Activated T-cell treated with anti-CD3 and anti-CD28 coated beads for 48 hours (primary cell): Measurements from ENCODE around the gene MS4A4A.
A peak's percentile ranks its signal among the peaks of the same experiment; 100 is the strongest.
"Not testable (repeated sequence)": the region's sequence is repeated elsewhere in the genome, so short reads cannot be mapped to it uniquely, and the experiment has no call there.

Source experiments
- DNase-seq: peaks from one replicate; pipeline ENCODE4 v3.0.0-alpha.2; 2020; ENCODE audit warnings: low read depth

The MS4A4A gene

DNA sequence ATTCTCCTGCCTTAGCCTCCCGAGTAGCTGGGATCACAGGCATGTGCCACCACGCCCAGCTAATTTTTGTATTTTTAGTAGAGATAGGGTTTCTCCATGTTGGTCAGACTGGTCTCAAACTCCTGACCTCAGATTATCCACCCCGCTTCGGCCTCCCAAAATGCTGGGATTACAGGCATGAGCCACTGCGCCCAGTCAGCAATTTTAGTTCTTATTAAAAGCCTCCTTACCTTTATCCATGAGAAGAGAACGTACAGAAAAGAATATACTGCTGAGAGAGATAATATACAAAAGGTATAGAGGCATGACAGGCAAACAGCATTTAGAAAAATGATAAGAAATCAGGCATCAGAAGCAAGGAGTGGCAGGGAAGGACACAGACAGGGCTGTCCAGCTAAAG, 21.4 kb downstream of the MS4A4A start:
- DNase-seq: not testable (repeated sequence)

DNA sequence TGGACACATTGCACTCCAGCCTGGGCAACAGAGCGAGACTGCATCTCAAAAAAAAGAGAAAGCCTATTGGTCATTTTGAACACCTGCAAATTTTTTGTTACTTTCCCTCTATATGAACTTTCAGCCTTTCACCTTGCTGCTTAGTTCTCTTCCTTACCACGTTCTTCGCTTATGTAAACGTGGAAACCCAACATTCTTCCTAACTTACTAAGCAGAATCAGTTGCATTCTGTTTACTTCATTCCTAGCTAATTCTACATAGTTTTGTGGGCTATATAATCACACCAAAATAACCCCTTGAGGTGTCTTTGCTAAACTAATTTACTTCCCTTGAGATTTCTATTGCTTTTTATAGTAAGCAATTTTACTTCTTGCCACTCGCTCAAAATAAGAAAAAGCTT, 23.2 kb downstream of the MS4A4A start:
- no peak for DNase-seq

DNA sequence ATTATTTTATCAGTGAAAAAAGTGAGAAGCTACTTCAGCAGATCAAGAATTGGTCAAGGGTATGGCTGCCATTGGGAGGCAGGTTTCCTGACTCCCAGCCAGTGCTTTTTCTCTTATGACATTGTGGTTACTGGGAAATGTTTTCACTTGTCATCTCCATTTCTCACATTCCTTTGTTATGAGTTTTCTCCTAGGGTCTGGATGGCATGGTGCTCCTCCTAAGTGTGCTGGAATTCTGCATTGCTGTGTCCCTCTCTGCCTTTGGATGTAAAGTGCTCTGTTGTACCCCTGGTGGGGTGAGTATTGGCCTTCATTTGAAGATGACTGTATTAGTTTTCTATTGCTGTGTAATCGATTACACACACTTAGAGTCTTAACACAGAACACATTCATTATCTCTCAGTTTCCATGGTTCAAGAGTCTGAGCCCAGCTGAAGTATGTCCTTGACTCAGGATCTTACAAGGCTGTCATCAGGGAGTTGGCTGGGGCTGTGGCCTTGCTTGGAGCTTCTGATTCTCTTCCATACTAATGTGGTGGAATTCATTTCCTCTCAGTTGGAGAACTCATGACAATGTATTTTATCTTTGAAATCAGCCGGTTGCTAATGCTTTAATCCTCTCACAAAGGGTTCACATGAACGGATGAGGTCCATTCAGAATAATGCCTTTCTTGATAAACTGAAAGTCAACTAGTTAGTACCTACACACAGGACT, 25.6 kb downstream of the MS4A4A start:
- DNase-seq: no peak

DNA sequence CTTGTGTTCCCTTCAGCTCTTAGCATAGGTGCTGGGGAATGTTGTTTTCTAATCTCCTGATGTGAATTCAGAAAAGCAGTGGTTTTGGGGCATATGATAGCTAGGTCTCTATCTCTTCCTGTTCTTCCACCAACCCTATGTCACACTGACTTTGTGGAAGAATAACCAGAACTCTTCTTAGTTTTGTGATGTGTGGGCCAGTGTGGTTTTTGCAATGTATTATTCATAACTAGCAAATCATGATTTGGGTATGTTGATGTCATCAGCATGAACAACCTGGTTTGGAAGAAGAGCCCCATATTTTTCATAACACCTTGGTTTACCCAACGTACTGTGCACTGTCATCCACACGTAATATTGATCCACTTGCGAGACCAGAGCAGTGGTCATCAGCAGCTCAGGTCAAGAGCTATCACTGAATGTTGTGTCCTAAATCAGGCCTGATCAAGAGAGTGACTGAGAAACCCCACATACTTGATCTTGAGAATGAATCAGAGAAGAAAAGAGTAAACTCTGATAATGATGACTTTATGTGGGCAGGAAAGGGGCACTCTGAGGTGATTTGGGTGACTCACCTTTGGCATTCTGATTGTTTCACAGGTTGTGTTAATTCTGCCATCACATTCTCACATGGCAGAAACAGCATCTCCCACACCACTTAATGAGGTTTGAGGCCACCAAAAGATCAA, 27.2 kb downstream of the MS4A4A start:
- DNase-seq: peak; percentile 15

DNA sequence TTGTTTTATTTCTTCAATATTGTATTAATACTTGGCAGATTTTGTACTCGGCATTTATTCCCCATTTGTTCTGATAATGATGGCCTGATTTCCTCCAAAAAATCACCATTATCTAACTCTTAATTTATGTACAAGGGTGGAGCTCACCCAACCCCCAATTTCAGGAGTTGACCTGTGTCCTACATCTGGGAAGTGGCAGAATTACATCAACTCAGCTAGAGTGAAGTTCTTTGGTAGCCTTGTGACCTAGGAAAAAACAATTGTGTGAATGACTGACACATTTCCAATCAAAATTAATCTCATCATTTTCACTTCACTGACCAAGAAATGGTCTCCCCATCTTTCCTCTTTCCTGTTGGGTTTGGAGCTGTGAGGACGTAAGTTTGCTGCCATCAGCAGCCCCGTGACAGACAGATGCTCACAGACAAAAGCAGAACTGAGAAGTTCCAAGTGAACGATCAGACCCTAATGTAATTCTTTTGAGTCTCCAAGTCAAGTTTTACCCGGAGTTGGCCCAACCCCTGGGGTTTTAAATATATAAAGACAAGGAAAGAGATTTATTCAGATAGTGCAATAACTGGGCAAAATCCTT, 30.0 kb downstream of the MS4A4A start:
- DNase-seq: no peak

DNA sequence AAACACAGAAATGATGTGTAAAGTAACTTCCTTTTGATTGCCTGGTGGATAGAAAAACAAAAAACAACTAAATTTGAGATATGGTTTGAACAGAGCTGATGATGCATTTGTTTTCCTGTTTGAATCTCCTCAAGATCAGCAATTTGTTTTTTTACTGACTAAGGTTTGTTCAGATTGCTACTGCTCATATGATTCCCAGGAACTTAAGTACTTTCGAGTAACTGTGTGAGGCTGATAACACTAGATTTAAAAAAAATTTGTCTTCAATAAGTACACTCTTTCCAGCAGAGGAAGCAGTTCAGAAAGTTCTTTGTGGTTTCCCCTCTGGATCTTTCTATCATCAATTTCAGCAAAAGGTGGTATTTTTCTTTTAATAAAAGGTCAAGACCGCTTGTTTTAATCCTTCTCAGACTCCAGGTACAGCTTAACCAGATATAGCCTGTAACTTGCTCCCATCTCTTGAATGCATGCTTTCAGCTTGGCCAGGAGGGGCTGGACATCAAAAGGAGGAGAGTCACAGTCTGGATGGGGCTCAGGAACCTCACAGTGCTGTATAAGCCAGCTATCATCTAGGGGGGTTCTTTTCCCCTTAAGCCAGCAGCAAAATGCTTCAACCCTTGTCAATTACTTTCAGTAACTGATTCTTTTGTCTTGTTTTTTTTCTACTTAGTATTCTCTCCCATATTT, 34.3 kb downstream of the MS4A4A start:
- no peak for DNase-seq

DNA sequence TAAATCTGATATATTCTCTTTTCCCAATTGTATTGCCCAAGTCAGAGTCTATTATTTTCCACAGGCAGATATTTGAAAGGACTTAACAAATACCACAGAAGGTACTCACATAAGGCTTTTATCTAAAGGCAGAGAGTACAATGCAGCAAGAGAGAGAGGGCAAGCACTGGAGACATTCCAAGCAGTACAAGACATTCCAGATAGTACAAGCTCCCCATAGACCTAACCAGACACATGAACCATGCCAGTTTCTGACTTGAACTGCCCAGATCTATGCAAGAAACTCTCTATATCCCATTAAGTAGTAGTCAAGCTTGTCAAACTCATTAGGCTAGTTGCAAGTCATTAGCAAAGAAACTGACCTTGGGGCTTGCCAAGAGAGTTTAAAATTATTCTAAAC, 35.4 kb downstream of the MS4A4A start:
- DNase-seq: no peak

DNA sequence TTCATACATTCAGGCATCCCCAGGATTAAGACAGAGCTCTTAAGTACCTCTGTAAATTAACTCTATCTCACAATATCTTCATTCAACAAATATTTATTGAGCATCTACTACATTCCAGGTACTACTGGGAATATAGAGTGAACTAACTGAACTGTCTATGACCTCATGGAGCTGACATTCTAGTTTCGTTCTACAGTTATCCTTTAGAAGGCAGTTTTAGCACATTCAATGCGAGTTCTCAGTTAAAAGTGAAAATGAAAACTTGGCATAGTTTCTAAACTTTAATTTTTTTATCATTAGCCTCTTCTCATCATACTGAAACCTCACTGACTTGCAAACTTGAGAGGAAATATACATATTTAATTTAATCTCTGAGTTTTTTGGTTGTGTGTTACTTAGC, 35.9 kb downstream of the MS4A4A start:
- DNase-seq: no peak

DNA sequence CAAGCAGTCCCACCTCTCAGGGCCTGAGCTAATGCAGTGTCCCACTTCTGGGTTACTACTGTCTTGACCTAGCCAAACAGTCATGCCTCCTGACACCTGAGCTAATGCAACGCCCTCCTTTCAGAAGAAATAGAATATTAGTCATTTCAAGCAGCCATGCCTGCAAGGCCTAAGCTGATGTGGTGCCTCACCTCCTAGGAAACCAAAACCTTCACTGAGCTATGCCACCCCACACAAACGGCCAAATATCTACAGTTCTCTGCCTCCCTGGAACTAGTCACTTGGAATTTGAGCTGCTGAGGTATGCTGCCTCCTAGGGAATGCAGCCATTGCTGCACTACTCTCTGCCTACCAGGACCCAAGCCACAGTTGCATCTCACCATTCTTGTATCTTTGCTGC, 38.3 kb downstream of the MS4A4A start:
- no peak for DNase-seq

DNA sequence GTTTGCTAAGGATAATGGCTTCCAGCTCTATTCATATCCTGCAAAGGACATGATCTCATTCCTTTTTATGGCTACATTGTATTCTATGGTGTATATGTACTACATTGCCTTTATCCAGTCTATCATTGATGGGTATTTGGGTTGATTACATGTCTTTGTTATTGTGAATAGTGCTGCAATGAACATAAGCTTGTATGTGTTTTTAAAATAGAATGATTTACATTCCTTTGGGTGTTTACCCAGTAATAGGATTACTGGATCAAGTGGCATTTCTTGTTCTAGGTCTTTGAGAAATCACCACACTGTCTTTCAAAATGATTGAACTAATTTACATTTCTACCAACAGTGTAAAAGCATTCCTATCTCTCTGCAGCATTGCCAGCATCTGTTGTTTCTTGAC, 40.6 kb downstream of the MS4A4A start:
- no peak for DNase-seq

DNA sequence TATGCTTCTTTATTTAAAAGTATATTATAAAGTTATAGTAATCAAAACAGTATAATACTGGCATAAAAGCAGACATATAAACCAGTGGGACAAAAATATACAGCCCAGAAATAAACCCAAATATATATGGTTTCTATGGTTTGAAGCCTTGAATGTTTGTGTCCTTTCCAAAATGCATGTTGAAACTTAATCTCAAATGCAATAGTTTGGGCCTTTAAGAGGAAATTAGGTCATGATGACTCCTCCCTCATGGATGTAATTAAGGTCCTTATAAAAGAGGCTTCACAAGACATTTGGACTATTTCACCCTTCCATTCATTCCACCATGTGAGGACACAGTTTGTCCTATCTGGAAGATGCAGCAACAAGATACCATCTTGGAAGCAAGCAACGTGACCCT, 46.5 kb downstream of the MS4A4A start, which contains the start of gene MS4A6E:
MS4A6E (plus strand) TSS at position 301 of the 400 bp plus-strand sequence. CDS start 7,641 bp downstream, outside the sequence.
- DNase-seq: no peak

DNA sequence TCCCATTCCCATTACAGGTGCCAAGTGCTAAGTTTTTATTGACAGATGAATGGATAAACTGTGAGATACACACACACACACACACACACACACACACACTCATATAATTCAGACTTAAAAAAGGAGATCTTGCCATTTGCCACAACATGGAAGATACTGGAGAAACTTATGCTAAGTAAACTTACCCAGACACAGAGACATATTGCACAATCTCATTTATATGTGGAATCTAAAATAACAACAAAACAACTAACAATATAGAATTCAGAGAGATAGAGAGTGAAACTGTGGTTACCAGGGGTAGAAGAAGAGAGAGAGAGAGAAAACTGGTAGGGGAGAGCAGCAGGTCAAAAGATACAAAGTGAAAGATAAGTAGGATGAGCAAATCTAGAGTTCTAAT, 48.0 kb downstream of the MS4A4A start:
- DNase-seq: no peak

DNA sequence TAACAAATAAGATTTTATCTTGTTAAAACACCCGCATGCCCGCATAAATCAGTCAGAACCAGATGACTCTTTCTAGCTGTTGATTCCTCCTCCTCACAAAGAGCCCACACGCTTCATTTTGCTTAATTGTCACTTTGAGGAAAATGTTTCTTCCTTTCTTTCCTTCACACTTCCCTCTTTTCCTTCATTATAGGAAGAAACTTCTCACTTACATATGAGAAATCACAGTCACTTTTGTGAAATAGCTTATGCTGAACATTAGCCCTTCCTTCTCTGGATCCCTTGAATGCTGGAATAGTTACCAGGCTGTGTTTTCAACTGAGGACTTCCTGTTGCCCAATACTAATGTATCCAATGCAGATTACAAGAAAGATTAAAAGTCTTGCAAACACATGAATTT, 52.4 kb downstream of the MS4A4A start:
- no peak for DNase-seq

DNA sequence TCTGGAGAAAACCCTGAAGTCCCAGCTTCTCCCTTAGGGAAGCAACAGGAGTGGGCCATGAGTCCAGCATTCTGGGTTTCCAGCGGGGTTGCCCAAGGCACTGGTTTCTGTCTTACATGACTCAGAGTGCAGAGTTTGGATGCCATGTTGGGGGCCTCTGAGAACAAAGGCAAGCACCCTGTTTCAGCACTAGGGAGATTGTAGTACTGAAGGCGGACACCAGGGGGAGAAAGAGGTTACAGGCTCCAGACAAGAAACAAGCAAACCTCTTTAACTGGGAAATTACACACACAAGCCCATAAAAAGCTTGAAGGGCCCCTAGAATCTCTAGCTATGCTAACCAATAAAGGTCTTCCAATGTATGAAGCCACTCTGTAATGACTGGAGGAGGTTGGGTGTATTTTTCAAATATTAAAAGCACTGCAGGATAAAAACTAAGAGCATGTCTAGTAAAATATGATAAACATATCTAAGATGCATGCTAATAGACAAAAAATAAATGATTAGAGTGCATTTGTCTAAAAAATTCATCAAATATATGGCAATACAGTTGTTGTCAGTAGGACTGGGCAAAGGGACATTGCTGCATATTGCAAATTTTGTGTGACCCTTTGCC, 53.6 kb downstream of the MS4A4A start:
- peak; percentile 58 for DNase-seq

DNA sequence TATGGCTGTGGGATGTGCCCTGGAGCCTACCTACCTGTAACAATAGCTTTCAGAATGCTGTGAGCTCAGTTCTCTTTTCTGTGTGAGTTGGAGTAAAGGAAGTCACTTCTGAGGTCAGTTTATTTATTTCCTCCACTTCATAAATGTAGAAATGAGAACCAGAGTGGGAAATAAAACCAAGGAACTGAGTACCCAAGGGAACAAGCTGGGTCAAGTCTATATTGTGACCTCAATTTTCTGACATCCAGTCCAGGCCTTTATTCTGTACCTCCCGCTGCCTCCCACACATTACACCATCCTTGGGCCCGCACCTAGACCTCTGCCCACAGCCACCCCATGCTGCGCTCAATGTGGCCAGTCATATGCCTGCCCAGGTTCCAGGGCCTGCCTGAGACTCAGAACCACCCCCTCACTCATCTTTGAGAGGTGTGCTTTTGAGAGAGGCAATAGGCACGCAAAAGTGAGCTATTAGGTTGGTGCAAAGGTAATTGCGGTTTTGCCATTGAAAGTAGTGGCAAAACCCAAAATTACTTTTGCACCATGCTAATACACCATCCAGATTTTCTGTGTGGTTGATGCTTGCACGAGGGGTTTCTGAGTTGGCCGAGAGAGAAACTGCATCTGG, 56.4 kb downstream of the MS4A4A start:
- DNase-seq: no peak

DNA sequence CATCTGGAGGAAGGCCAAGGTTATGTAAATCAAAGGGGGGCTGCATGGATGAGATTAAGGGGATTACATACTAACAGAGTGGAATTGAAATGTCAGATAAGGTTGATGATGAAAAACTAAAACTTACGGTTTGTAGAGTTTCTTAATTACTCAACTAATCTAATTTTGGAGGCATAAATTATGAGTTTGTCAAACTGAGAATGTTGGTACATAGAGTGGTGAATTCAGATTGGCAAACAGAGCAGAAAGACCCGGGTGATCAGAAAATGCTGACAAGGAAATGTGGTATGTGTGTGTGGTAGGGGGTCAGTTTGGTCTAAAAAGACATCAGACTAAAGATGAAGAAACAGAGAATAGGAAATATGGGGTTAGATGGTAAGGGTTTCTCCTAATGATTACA, 57.6 kb downstream of the MS4A4A start:
- no peak for DNase-seq

DNA sequence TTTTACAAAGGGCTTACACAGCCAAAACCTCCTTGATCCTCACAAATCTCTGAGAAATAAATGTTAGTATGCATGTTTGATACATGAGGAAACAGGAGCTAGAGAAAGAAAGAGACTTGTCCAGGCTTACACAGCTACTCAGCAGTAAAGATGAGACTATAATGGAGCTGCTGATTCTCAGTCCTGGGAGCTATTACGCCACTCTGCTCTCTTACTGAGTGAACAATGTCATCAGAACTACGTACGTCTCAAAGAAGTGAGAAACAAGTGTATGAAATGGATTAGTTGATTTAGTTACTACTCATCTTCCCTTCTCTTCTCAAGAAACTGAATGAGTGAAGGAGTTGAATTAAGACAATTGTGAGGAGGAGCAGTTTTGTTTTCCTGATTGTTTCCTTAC, 58.9 kb downstream of the MS4A4A start:
- no peak for DNase-seq

DNA sequence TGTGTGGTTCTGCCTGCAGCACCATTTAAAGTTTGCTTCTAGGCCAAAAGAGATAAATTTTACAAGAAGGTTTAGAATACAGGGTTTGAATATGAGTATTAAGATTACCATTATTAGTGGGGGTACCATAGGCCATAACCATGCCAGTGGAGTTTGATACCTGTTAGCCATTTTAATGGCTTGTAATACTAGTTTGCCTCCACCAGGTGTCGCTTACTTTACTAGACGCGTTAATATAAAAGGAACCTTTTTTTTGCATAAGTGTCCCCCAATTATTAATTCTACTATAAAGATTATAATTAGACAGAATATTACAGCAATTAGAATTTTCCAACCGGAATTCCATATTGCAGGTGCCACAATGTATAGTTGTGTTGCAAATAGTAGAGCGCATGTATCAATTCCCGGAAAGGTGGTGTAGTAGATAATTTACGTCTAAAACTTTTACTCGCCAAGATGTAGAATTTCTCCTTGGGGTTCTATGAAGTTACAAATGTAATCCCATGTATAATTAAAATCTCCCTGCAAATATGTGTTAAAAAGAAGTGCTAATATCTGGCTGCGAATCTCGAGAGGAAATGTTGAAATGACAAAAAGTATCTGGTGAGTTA, 62.7 kb downstream of the MS4A4A start:
- no peak for DNase-seq

DNA sequence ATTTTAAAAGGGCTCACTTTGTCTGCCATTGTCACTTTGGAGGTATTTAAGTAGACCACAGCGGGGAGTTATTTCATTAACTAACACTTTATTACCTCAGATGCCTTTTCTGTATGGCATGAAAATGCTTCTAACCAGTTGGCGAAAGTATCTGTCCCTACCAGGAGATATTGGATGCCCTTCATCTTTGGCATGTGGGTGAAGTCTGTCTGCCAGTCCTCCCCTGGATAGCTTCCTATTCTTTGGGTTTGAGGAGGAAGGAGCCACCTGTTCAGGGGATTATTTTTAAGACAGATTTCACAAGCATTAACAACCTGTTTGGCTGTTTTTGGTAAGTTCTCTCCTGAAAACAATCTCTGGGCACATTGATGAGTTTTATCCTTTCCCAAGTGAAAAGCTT, 63.7 kb downstream of the MS4A4A start:
- DNase-seq: no peak

DNA sequence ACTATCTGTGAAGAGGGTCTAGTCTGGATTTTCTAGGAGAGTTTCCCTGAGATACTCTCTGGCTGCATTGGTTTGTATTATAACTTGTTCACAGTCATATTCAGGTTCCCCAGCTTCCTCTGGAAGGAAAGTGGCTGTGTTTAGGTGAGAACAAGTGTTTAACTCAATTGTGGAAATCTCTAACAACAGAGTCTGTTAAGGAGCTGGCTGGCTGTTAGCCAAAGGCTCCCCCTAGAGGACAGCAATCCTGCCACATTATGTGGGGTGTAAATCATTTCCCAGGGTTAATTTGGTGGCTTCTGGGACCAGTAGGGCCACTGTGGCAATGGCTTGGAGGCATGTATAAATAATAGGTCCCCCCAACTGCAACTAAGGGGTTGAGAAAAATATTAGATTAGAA, 65.0 kb downstream of the MS4A4A start:
- DNase-seq: peak; percentile 8

DNA sequence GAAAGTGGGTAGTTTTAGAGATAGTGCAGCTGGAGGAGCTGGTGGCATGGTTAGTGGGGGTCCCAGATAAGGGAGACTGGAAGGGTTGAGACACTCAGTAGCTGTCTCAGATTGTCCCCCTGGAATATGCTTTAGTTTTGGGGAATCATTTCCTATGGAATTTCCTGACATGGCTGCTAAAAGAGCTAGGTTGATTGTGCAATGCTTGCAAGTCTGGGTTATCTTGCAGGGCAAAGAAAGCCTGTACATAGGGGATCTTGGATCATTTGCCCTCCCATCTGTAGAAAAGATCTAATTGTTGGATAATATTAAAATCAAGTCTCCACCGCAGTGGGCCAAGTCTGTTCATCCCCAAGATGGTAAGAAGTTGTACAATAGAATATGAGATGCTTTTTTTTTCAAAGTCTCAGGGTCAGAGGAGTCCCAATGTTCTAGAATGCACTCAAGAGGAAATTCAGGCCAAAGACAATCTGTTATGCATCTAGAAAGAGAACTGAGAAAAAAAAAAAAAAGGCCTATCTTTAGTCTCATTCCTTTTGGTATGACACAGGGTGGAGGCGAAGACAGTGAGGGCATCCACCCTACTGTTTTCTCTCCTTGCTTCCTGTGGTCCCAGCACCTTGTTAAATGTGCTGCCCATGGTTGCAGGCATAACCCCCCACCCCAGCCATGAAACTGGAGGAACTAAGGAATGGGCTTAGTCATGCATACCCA, 66.8 kb downstream of the MS4A4A start:
- no peak for DNase-seq
